C4-2B (cell line): ENCODE results near the gene NSRP1.

Source experiments
- CTCF ChIP-seq: fragments of 450-650 bp; conservative IDR thresholded peaks from 2 replicates; pipeline ENCODE4 v1.5.1; 2017; ENCODE audit warnings: mild to moderate bottlenecking
- ZFX ChIP-seq: fragments of 450-650 bp; IDR thresholded peaks from 2 replicates; pipeline ENCODE4 v1.6.1; 2017

- TF ChIP-seq CTCF (no peak), ZFX (no peak)
Observed at GRCh38 chr17:30068465-30068864, 48.2 kb upstream of the NSRP1 start.
